Activated naive CD8-positive, alpha-beta T cell treated with anti-CD3 and anti-CD28 coated beads, Interleukin-2, amount 50 U/mL, for 16 hours (primary cell): ENCODE results near the gene MICALL2.
"Not testable (repeated sequence)": the region's sequence is repeated elsewhere in the genome, so short reads cannot be mapped to it uniquely, and the experiment has no call there.

Source experiments
- DNase-seq: peaks from one replicate; pipeline ENCODE4 v3.0.0-alpha.2; 2020; ENCODE audit warnings: low read depth, low spot score

MICALL2 gene

GRCh38 chr7:1449501-1449900 is 9.8 kb downstream of the MICALL2 start:
- no peak for DNase-seq

GRCh38 chr7:1448958-1449357 is 10.3 kb downstream of the MICALL2 start:
- DNase-seq, result no peak

- DNase-seq, result no peak
Measured at GRCh38 chr7:1447551-1448244, 11.6 kb downstream of the MICALL2 start.

- no peak for DNase-seq
Measured at GRCh38 chr7:1447112-1447511, 12.2 kb downstream of the MICALL2 start.

GRCh38 chr7:1446620-1447032 is 12.6 kb downstream of the MICALL2 start:
- DNase-seq, result no peak

GRCh38 chr7:1446026-1446425 is 13.2 kb downstream of the MICALL2 start:
- DNase-seq, result not testable (repeated sequence)

- DNase-seq, result no peak
Measured at GRCh38 chr7:1445341-1445740, 13.9 kb downstream of the MICALL2 start.

- no peak for DNase-seq
Measured at GRCh38 chr7:1444925-1445322, 14.3 kb downstream of the MICALL2 start.

GRCh38 chr7:1444214-1444924 is 14.9 kb downstream of the MICALL2 start:
- no peak for DNase-seq

- not testable (repeated sequence) for DNase-seq
Measured at GRCh38 chr7:1443587-1444200, 15.6 kb downstream of the MICALL2 start.

GRCh38 chr7:1442355-1443124 is 16.7 kb downstream of the MICALL2 start:
- DNase-seq, result no peak

GRCh38 chr7:1441615-1442354 is 17.5 kb downstream of the MICALL2 start:
- no peak for DNase-seq

GRCh38 chr7:1440620-1441019 is 18.6 kb downstream of the MICALL2 start:
- DNase-seq, result no peak

GRCh38 chr7:1439373-1440363 is 19.6 kb downstream of the MICALL2 start:
- no peak for DNase-seq

- DNase-seq, result no peak
Measured at GRCh38 chr7:1438821-1439220, 20.4 kb downstream of the MICALL2 start.

- DNase-seq, result no peak
Measured at GRCh38 chr7:1438208-1438607, 21.1 kb downstream of the MICALL2 start.

GRCh38 chr7:1437155-1437880 is 22.0 kb downstream of the MICALL2 start:
- no peak for DNase-seq

- DNase-seq, result no peak
Measured at GRCh38 chr7:1436608-1437007, 22.7 kb downstream of the MICALL2 start.

GRCh38 chr7:1434891-1435670 is 24.2 kb downstream of the MICALL2 start:
- no peak for DNase-seq
